SK-N-MC (cell line): ENCODE data around the gene PDE4B.

Source experiments
- EZH2 ChIP-seq: fragments of 200-600 bp; sonication (generic); IDR thresholded peaks from one replicate; pipeline ENCODE4 v1.6.1; 2017; ENCODE audit warnings: antibody characterized with exemption
- FOXP2 ChIP-seq: optimal IDR thresholded peaks from 2 replicates; pipeline ENCODE3; 2011; ENCODE audit warnings: mild to moderate bottlenecking, moderate library complexity; ENCODE audit not compliant: insufficient read depth; ENCODE audit errors: extremely low read length, control extremely low read depth
- POLR2AphosphoS5 ChIP-seq: IDR thresholded peaks from 2 replicates; pipeline ENCODE4 v1.6.1; 2012; ENCODE audit warnings: mild to moderate bottlenecking, low read depth, low read length, borderline replicate concordance

DNA sequence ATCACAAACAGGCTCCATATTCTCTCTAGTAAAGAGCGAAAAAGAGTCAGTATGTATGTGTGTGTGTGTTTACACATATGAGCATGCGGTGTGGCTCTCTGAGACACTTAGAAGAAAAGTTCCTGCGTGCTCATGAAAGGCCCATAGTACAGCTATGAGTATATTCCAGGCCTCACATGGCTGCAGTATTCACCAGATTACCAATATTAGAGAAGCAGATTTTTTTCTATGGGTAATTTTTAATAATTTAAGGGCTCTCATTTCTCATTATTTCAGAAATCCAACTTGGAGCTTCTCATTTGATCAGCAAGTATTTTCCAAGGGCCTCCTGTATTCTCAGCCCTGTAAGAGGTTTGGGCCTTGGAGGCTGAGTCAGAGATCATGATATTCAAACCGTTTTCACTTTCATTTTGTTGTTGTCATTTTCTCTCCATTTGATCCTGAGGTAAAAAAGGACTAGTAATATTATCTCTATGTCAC is 508.3 kb downstream of the PDE4B start:
- no peak for TF ChIP-seq POLR2AphosphoS5
- no peak for TF ChIP-seq EZH2
- no peak for TF ChIP-seq FOXP2
